SK-N-SH (cell line): ENCODE data around the gene DECR2. TPM values are rescaled to one million over a fixed set of nuclear protein-coding genes. Genes with fewer than 3 reads are reported as not detected.

ENCODE experiments used
- CTCF ChIA-PET: fragments of 300-600, 350-600 bp; formaldehyde crosslinking; extraction: SDS; loops from one replicate; lab custom pipeline; 2021; lab: Yijun Ruan, JAX
- POLR2A ChIA-PET: fragments of 350-600 bp; sonication (Branson Sonifier 250); formaldehyde crosslinking; extraction: SDS; loops from one replicate; lab custom pipeline; 2020; ENCODE audit warnings: antibody characterized with exemption, inconsistent platforms; lab: Yijun Ruan, JAX
- DNase-seq: peaks from one replicate; pipeline ENCODE4 v3.0.0; 2012
- H2AFZ ChIP-seq: fragments of 200-600 bp; sonication (generic); 2 replicates; pipeline ENCODE4 v1.8.1; 2016; ENCODE audit warnings: antibody characterized with exemption, mild to moderate bottlenecking, low read depth
- H3F3A ChIP-seq: fragments of 200-600 bp; sonication (generic); replicated peaks from 2 replicates; pipeline ENCODE3; 2016; ENCODE audit warnings: antibody characterized with exemption, mild to moderate bottlenecking; ENCODE audit not compliant: insufficient read depth
- H3K27ac ChIP-seq, 2 experiments: fragments of 200-500 bp in 1 of 2; fragments of 200-600 bp in 1 of 2; sonication (Bioruptor generic) in 1 of 2; sonication (generic), shearing (Covaris generic) in 1 of 2; 2 replicates each; pipeline versions ENCODE4 v1.5.1 to v1.6.1; 2014 to 2016; ENCODE audit warnings: low read depth in 2 of 2, inconsistent platforms in 1 of 2, low read length in 1 of 2, mild to moderate bottlenecking in 1 of 2, mixed read lengths in 1 of 2
- H3K27me3 ChIP-seq: fragments of 200-600 bp; sonication (generic), shearing (Covaris generic); 2 replicates; pipeline ENCODE4 v1.6.1; 2016; ENCODE audit warnings: mixed run types; ENCODE audit not compliant: insufficient read depth
- H3K36me3 ChIP-seq, 2 experiments: fragments of 200-500 bp in 1 of 2; fragments of 200-600 bp in 1 of 2; sonication (Bioruptor generic) in 1 of 2; sonication (generic) in 1 of 2; replicated peaks in 1 of 2; 2 replicates each; pipeline versions ENCODE3 to v1.5.1; 2014 to 2016; ENCODE audit warnings: low read length in 1 of 2, mild to moderate bottlenecking in 1 of 2; ENCODE audit not compliant: insufficient read depth in 2 of 2, control insufficient read depth in 1 of 2
- H3K4me1 ChIP-seq, 2 experiments: fragments of 200-500 bp in 1 of 2; fragments of 200-600 bp in 1 of 2; sonication (Bioruptor generic) in 1 of 2; sonication (generic), shearing (Covaris generic) in 1 of 2; 2 replicates each; pipeline versions ENCODE4 v1.5.1 to v1.6.1; 2014 to 2016; ENCODE audit warnings: low read depth in 1 of 2, low read length in 1 of 2, mixed run types in 1 of 2; ENCODE audit not compliant: insufficient read depth in 2 of 2, control insufficient read depth in 1 of 2
- H3K4me2 ChIP-seq: fragments of 200-600 bp; sonication (generic), shearing (Covaris generic); 2 replicates; pipeline ENCODE4 v1.6.1; 2017; ENCODE audit warnings: mixed run types
- H3K4me3 ChIP-seq, 2 experiments: fragments of 200-500 bp in 1 of 2; fragments of 200-600 bp in 1 of 2; sonication (Bioruptor generic) in 1 of 2; sonication (generic), shearing (Covaris generic) in 1 of 2; 2 replicates each; pipeline versions ENCODE4 v1.5.1 to v1.8.1; 2014 to 2016; ENCODE audit warnings: low read depth in 2 of 2, inconsistent platforms in 1 of 2, low read length in 1 of 2, mild to moderate bottlenecking in 1 of 2, mixed read lengths in 1 of 2, moderate library complexity in 1 of 2
- H3K79me2 ChIP-seq: fragments of 200-600 bp; sonication (generic); 2 replicates; pipeline ENCODE4 v1.8.1; 2017; ENCODE audit warnings: mild to moderate bottlenecking; ENCODE audit not compliant: insufficient read depth
- H3K9ac ChIP-seq: fragments of 200-600 bp; sonication (generic); 2 replicates; pipeline ENCODE4 v1.6.1; 2017; ENCODE audit warnings: mixed run types
- H3K9me2 ChIP-seq: fragments of 200-600 bp; sonication (generic); 2 replicates; pipeline ENCODE4 v1.6.1; 2017; ENCODE audit warnings: mixed run types
- H3K9me3 ChIP-seq: fragments of 200-600 bp; sonication (generic); 2 replicates; pipeline ENCODE4 v1.6.1; 2017; ENCODE audit warnings: mixed run types, mild to moderate bottlenecking, moderate library complexity
- H4K20me1 ChIP-seq: fragments of 200-600 bp; sonication (generic); 2 replicates; pipeline ENCODE4 v1.6.1; 2017; ENCODE audit warnings: mild to moderate bottlenecking, mixed run types; ENCODE audit not compliant: insufficient read depth
- CHD2 ChIP-seq: fragments of 150-350 bp; IDR thresholded peaks from 2 replicates; pipeline ENCODE4 v1.6.1; 2018; ENCODE audit warnings: low read length; ENCODE audit not compliant: partially characterized antibody
- ELF1 ChIP-seq: IDR thresholded peaks from 2 replicates; pipeline ENCODE4 v1.4.0; 2012
- EP300 ChIP-seq, 2 experiments: IDR thresholded peaks; 2 replicates each; pipeline versions ENCODE4 v1.4.0 to v1.6.1; 2012; ENCODE audit warnings: borderline replicate concordance in 1 of 2, low read depth in 1 of 2, low read length in 1 of 2
- FOXJ3 ChIP-seq: sonication (generic); formaldehyde crosslinking; IDR thresholded peaks from 2 replicates; pipeline ENCODE4 v1.5.1; 2020; ENCODE audit warnings: mild to moderate bottlenecking, missing genetic modification reagents
- GATA2 ChIP-seq: sonication (generic); formaldehyde crosslinking; IDR thresholded peaks from 2 replicates; pipeline ENCODE4 v1.5.0; 2020; ENCODE audit warnings: mild to moderate bottlenecking, missing genetic modification reagents
- JUND ChIP-seq: IDR thresholded peaks from 2 replicates; pipeline ENCODE4 v1.4.0; 2012
- MAX ChIP-seq: IDR thresholded peaks from 2 replicates; pipeline ENCODE4 v1.4.0; 2012; ENCODE audit warnings: low read depth
- NRF1 ChIP-seq: IDR thresholded peaks from 2 replicates; pipeline ENCODE4 v1.6.1; 2012; ENCODE audit warnings: low read depth, mild to moderate bottlenecking, low read length
- RFX5 ChIP-seq: IDR thresholded peaks from 2 replicates; pipeline ENCODE4 v1.6.1; 2012; ENCODE audit warnings: mild to moderate bottlenecking, improper control_type of control experiment, low read length
- RXRA ChIP-seq: IDR thresholded peaks from 2 replicates; pipeline ENCODE4 v1.4.0; 2012; ENCODE audit warnings: low read depth, mild to moderate bottlenecking, borderline replicate concordance
- SIN3A ChIP-seq: IDR thresholded peaks from 2 replicates; pipeline ENCODE4 v1.6.1; 2012; ENCODE audit warnings: low read depth, mild to moderate bottlenecking, low read length, moderate library complexity, borderline replicate concordance
- SMC3 ChIP-seq: IDR thresholded peaks from 2 replicates; pipeline ENCODE4 v1.6.1; 2012; ENCODE audit warnings: low read depth, low read length, improper control_type of control experiment
- TCF12 ChIP-seq: IDR thresholded peaks from 2 replicates; pipeline ENCODE4 v1.4.0; 2012
- TEAD4 ChIP-seq: IDR thresholded peaks from 2 replicates; pipeline ENCODE4 v1.4.0; 2012; ENCODE audit warnings: mild to moderate bottlenecking, borderline replicate concordance; ENCODE audit not compliant: insufficient read depth
- whole genome bisulfite sequencing: methylation state at CpG from one replicate; pipeline ENCODE4 v1.1.6; 2017; ENCODE audit warnings: low lambda C conversion rate; 5-methylcytosine and 5-hydroxymethylcytosine counted together
- polyA plus RNA-seq, 3 experiments: library from polyadenylated mRNA; depleted of rRNA; stranded (reverse); fragments of >200 nt; gene quantifications; 2 replicates each; pipeline ENCODE4 v1.2.3, GENCODE V29; 2012
- TF ChIP-seq, protein P1 (sequence below): IDR thresholded peaks from 2 replicates; pipeline ENCODE4 v1.6.1; 2012; ENCODE audit warnings: mild to moderate bottlenecking, low read depth, low read length, moderate library complexity
- TF ChIP-seq, protein P2 (sequence below): IDR thresholded peaks from 2 replicates; pipeline ENCODE4; 2012
- TF ChIP-seq, protein P3 (sequence below): IDR thresholded peaks from 2 replicates; pipeline ENCODE4 v1.4.0; 2012; ENCODE audit warnings: low read depth, borderline replicate concordance

The DECR2 gene
- polyA plus RNA-seq, 1 of the 3 experiments (the other 2 are of a cell fraction), result 53.0 TPM

- Histone ChIP-seq H3K27ac (peak overlapping the region; percentile 62 to 71; a peak in 3 of 4 replicates), H4K20me1 (0 out of 2 replicates have a peak, but pooled peaks cover 10% of the 10 kb centered on the region), H3K9me2 (no peaks in the 10 kb centered on the region), H3K36me3 (peaks cover 0 to 17% of the 10 kb centered on the region in 2 experiments), H3K27me3 (no peaks in the 10 kb centered on the region), H3F3A (peaks cover 54% of the 10 kb centered on the region), H3K4me3 (no peak overlapping the region), H3K4me1 (peaks cover 7 to 16% of the 10 kb centered on the region in 2 experiments; a peak in 2 of 4 replicates), H3K79me2 (peaks cover 17% of the 10 kb centered on the region), H3K9ac (no peak overlapping the region), H2AFZ (no peak overlapping the region), H3K4me2 (0 out of 2 replicates have a peak overlapping the region, but pooled peaks have one; percentile 55), H3K9me3 (no peaks in the 10 kb centered on the region)
- DNase-seq, result no peak
- TF ChIP-seq TCF12, result no peak
- TF ChIP-seq MAX, result no peak
- TF ChIP-seq, protein P1, sequence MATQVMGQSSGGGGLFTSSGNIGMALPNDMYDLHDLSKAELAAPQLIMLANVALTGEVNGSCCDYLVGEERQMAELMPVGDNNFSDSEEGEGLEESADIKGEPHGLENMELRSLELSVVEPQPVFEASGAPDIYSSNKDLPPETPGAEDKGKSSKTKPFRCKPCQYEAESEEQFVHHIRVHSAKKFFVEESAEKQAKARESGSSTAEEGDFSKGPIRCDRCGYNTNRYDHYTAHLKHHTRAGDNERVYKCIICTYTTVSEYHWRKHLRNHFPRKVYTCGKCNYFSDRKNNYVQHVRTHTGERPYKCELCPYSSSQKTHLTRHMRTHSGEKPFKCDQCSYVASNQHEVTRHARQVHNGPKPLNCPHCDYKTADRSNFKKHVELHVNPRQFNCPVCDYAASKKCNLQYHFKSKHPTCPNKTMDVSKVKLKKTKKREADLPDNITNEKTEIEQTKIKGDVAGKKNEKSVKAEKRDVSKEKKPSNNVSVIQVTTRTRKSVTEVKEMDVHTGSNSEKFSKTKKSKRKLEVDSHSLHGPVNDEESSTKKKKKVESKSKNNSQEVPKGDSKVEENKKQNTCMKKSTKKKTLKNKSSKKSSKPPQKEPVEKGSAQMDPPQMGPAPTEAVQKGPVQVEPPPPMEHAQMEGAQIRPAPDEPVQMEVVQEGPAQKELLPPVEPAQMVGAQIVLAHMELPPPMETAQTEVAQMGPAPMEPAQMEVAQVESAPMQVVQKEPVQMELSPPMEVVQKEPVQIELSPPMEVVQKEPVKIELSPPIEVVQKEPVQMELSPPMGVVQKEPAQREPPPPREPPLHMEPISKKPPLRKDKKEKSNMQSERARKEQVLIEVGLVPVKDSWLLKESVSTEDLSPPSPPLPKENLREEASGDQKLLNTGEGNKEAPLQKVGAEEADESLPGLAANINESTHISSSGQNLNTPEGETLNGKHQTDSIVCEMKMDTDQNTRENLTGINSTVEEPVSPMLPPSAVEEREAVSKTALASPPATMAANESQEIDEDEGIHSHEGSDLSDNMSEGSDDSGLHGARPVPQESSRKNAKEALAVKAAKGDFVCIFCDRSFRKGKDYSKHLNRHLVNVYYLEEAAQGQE, result no peak
- TF ChIP-seq, protein P2, sequence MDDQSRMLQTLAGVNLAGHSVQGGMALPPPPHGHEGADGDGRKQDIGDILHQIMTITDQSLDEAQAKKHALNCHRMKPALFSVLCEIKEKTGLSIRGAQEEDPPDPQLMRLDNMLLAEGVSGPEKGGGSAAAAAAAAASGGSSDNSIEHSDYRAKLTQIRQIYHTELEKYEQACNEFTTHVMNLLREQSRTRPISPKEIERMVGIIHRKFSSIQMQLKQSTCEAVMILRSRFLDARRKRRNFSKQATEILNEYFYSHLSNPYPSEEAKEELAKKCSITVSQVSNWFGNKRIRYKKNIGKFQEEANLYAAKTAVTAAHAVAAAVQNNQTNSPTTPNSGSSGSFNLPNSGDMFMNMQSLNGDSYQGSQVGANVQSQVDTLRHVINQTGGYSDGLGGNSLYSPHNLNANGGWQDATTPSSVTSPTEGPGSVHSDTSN, result no peak; the same call in 1 of the 2 replicates
- TF ChIP-seq GATA2 (CRISPR knock-in tag), result no peak
- TF ChIP-seq NRF1, result no peak
- no peak for TF ChIP-seq EP300 (IDR thresholded peaks at IDR 0.05; ENCODE audit: borderline replicate concordance in 1 of 2, low read depth in 1 of 2, low read length in 1 of 2)
- no peak for TF ChIP-seq CHD2
- no peak for TF ChIP-seq RXRA
- TF ChIP-seq JUND, result no peak
- no peak for TF ChIP-seq RFX5
- no peak for TF ChIP-seq ELF1
- TF ChIP-seq SIN3A, result no peak
- TF ChIP-seq FOXJ3, result no peak
- TF ChIP-seq, protein P3, sequence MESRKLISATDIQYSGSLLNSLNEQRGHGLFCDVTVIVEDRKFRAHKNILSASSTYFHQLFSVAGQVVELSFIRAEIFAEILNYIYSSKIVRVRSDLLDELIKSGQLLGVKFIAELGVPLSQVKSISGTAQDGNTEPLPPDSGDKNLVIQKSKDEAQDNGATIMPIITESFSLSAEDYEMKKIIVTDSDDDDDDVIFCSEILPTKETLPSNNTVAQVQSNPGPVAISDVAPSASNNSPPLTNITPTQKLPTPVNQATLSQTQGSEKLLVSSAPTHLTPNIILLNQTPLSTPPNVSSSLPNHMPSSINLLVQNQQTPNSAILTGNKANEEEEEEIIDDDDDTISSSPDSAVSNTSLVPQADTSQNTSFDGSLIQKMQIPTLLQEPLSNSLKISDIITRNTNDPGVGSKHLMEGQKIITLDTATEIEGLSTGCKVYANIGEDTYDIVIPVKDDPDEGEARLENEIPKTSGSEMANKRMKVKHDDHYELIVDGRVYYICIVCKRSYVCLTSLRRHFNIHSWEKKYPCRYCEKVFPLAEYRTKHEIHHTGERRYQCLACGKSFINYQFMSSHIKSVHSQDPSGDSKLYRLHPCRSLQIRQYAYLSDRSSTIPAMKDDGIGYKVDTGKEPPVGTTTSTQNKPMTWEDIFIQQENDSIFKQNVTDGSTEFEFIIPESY, result no peak
- TF ChIP-seq SMC3, result no peak
- no peak for TF ChIP-seq TEAD4
- POLR2A ChIA-PET, result no interaction called here
- CTCF ChIA-PET, result interaction anchor here (0.6 to 1.7 kb wide), 4 partner anchors 12 to 28 kb away, joined by 3 to 4 read pairs (median 4); no protein-coding TSS in a partner anchor
- WGBS, result 88% methylated on average over 11 of the region's 24 CpGs
Measured at GRCh38 chr16:398561-399339, 2.9 kb upstream of the DECR2 start.
